HepG2 (cell line): Measurements from ENCODE around the gene ARAP1. TPM values are rescaled to one million over a fixed set of nuclear protein-coding genes. Genes with fewer than 3 reads are reported as not detected.
A peak's percentile ranks its signal among the peaks of the same experiment; 100 is the strongest.

Source experiments
- CCDC6 ChIP-seq: sonication (generic); formaldehyde crosslinking; IDR thresholded peaks from 2 replicates; pipeline ENCODE4 v1.8.1; 2022; ENCODE audit warnings: mild to moderate bottlenecking, missing genetic modification reagents, moderate library complexity
- FOXK2 ChIP-seq: fragments of 450-650 bp; IDR thresholded peaks from 2 replicates; pipeline ENCODE4 v1.6.1; 2016
- HCFC1 ChIP-seq: fragments of 150-350 bp; IDR thresholded peaks from 2 replicates; pipeline ENCODE4 v1.6.1; 2014; ENCODE audit warnings: low read depth, low read length
- HNRNPL ChIP-seq: fragments of 200-400 bp; formaldehyde crosslinking; IDR thresholded peaks from 2 replicates; pipeline ENCODE4 v1.6.1; 2017; ENCODE audit warnings: mild to moderate bottlenecking, low read depth, low read length
- PPARG ChIP-seq: conservative IDR thresholded peaks from 2 replicates; pipeline ENCODE4 v1.6.1; 2016; ENCODE audit warnings: missing biosample characterization, missing genetic modification reagents
- SMAD1 ChIP-seq: sonication (generic); formaldehyde crosslinking; IDR thresholded peaks from 2 replicates; pipeline ENCODE4 v1.4.0; 2020; ENCODE audit warnings: missing genetic modification reagents, low read depth, mild to moderate bottlenecking, borderline replicate concordance
- SMAD3 ChIP-seq: sonication (generic); formaldehyde crosslinking; IDR thresholded peaks from 2 replicates; pipeline ENCODE4 v1.4.0; 2020; ENCODE audit warnings: missing genetic modification reagents
- SOX13 ChIP-seq, 3 experiments: fragments of 450-650 bp in 1 of 3; sonication (generic) in 1 of 3; formaldehyde crosslinking in 1 of 3; IDR thresholded peaks in 2 of 3; conservative IDR thresholded peaks in 1 of 3; 2 replicates each; pipeline versions ENCODE4 v1.5.0 to v1.6.1; 2016 to 2020; ENCODE audit warnings: antibody characterized with exemption in 1 of 3, mild to moderate bottlenecking in 1 of 3, missing compliant biosample characterization in 1 of 3, missing genetic modification reagents in 1 of 3, moderate library complexity in 1 of 3
- SP4 ChIP-seq: sonication (generic); formaldehyde crosslinking; IDR thresholded peaks from 2 replicates; pipeline ENCODE4 v1.8.1; 2023; ENCODE audit warnings: mild to moderate bottlenecking, missing genetic modification reagents
- SRSF4 ChIP-seq: fragments of 200-400 bp; formaldehyde crosslinking; IDR thresholded peaks from one replicate; pipeline ENCODE4 v1.6.1; 2018; ENCODE audit warnings: mild to moderate bottlenecking, low read depth, low read length, moderate library complexity; ENCODE audit not compliant: poor library complexity, severe bottlenecking
- SRSF9 ChIP-seq: fragments of 200-400 bp; formaldehyde crosslinking; IDR thresholded peaks from 2 replicates; pipeline ENCODE4 v1.6.1; 2018; ENCODE audit warnings: borderline replicate concordance, mild to moderate bottlenecking, low read depth, low read length; ENCODE audit not compliant: insufficient read depth, poor library complexity, severe bottlenecking
- TCF12 ChIP-seq, 2 experiments: fragments of 450-650 bp in 1 of 2; sonication (generic) in 1 of 2; formaldehyde crosslinking in 1 of 2; IDR thresholded peaks; 2 replicates each; pipeline versions ENCODE4 v1.6.1 to v1.8.0; 2017 to 2022; ENCODE audit warnings: antibody characterized with exemption in 1 of 2, mild to moderate bottlenecking in 1 of 2, missing genetic modification reagents in 1 of 2, moderate library complexity in 1 of 2
- TOPORS ChIP-seq: sonication (generic); formaldehyde crosslinking; IDR thresholded peaks from 2 replicates; pipeline ENCODE4 v1.8.0; 2023; ENCODE audit warnings: mild to moderate bottlenecking, missing genetic modification reagents
- TRAFD1 ChIP-seq: sonication (generic); formaldehyde crosslinking; IDR thresholded peaks from 2 replicates; pipeline ENCODE4 v1.5.1; 2020; ENCODE audit warnings: missing genetic modification reagents, mild to moderate bottlenecking, borderline replicate concordance
- YEATS4 ChIP-seq: sonication (generic); formaldehyde crosslinking; IDR thresholded peaks from 2 replicates; pipeline ENCODE4 v1.4.0; 2020; ENCODE audit warnings: missing genetic modification reagents, borderline replicate concordance
- ZNF17 ChIP-seq: sonication (generic); formaldehyde crosslinking; IDR thresholded peaks from 2 replicates; pipeline ENCODE4 v1.5.0; 2020; ENCODE audit warnings: mild to moderate bottlenecking, missing genetic modification reagents
- ZNF235 ChIP-seq: sonication (generic); formaldehyde crosslinking; IDR thresholded peaks from 2 replicates; pipeline ENCODE4 v1.8.1; 2023; ENCODE audit warnings: mild to moderate bottlenecking, missing genetic modification reagents, borderline replicate concordance
- ZNF382 ChIP-seq: sonication (generic); formaldehyde crosslinking; IDR thresholded peaks from 2 replicates; pipeline ENCODE4 v1.5.0; 2020; ENCODE audit warnings: missing genetic modification reagents, mild to moderate bottlenecking, borderline replicate concordance
- polyA plus RNA-seq, 8 experiments: library from polyadenylated mRNA; depleted of rRNA in 3 of 8; stranded (reverse) in 7 of 8; unstranded in 1 of 8; fragments of >200 nt; fragmentation: Illumina TruSeq in 4 of 8; extraction: Trizol in 4 of 8; gene quantifications; 2 replicates each; pipeline versions ENCODE4 v1.2.1 to v1.2.3, GENCODE V29; 2011 to 2016; ENCODE audit warnings: low read depth in 4 of 8, missing spikeins in 1 of 8, mixed read lengths in 1 of 8; ENCODE audit not compliant: insufficient read depth in 1 of 8
- total RNA-seq, 5 experiments: library from RNA; depleted of rRNA; stranded (reverse); fragments of >200 nt; fragmentation: Illumina TruSeq; extraction: Trizol; gene quantifications; 2 replicates each; pipeline ENCODE4 v1.2.3, GENCODE V29; 2016; ENCODE audit warnings: low read depth in 1 of 5
- TF ChIP-seq, protein P1 (sequence below): IDR thresholded peaks from 2 replicates; pipeline ENCODE4 v1.6.1; 2016; ENCODE audit warnings: low read depth, control low read depth
- TF ChIP-seq, protein P2 (sequence below): sonication (generic); formaldehyde crosslinking; IDR thresholded peaks from 2 replicates; pipeline ENCODE4 v1.5.1; 2020; ENCODE audit warnings: mild to moderate bottlenecking, missing genetic modification reagents, moderate library complexity

Gene ARAP1
- total and polyA plus RNA-seq, 2 of the 13 experiments (the other 11 are each of a cell fraction or from before 2014, with no cell fraction given), result 43.2 to 55.5 TPM

- no peak for TF ChIP-seq HCFC1
- TF ChIP-seq, protein P1, sequence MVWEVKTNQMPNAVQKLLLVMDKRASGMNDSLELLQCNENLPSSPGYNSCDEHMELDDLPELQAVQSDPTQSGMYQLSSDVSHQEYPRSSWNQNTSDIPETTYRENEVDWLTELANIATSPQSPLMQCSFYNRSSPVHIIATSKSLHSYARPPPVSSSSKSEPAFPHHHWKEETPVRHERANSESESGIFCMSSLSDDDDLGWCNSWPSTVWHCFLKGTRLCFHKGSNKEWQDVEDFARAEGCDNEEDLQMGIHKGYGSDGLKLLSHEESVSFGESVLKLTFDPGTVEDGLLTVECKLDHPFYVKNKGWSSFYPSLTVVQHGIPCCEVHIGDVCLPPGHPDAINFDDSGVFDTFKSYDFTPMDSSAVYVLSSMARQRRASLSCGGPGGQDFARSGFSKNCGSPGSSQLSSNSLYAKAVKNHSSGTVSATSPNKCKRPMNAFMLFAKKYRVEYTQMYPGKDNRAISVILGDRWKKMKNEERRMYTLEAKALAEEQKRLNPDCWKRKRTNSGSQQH, result no peak
- TF ChIP-seq TCF12 (IDR thresholded peaks at IDR 0.05), result no peak
- TF ChIP-seq TCF12 (CRISPR knock-in tag; IDR thresholded peaks at IDR 0.05), result no peak
- TF ChIP-seq SMAD1 (CRISPR knock-in tag), result peak; percentile 47; the same call in 1 of the 2 replicates
- no peak for TF ChIP-seq SRSF9
- 0 out of 2 replicates have a peak, but pooled peaks have one; percentile 42 for TF ChIP-seq PPARG (CRISPR knock-in tag)
- no peak for TF ChIP-seq ZNF235
- no peak for TF ChIP-seq TOPORS (CRISPR knock-in tag)
- TF ChIP-seq SOX13 (IDR thresholded peaks at IDR 0.05), result no peak
- no peak for TF ChIP-seq SOX13 (CRISPR knock-in tag; conservative IDR thresholded peaks at IDR 0.05 in 1 of 2, IDR thresholded peaks at IDR 0.05 in 1 of 2)
- no peak for TF ChIP-seq CCDC6 (CRISPR knock-in tag)
- TF ChIP-seq SP4 (CRISPR knock-in tag), result peak; percentile 32; the same call in 1 of the 2 replicates
- no peak for TF ChIP-seq ZNF17
- TF ChIP-seq, protein P2, sequence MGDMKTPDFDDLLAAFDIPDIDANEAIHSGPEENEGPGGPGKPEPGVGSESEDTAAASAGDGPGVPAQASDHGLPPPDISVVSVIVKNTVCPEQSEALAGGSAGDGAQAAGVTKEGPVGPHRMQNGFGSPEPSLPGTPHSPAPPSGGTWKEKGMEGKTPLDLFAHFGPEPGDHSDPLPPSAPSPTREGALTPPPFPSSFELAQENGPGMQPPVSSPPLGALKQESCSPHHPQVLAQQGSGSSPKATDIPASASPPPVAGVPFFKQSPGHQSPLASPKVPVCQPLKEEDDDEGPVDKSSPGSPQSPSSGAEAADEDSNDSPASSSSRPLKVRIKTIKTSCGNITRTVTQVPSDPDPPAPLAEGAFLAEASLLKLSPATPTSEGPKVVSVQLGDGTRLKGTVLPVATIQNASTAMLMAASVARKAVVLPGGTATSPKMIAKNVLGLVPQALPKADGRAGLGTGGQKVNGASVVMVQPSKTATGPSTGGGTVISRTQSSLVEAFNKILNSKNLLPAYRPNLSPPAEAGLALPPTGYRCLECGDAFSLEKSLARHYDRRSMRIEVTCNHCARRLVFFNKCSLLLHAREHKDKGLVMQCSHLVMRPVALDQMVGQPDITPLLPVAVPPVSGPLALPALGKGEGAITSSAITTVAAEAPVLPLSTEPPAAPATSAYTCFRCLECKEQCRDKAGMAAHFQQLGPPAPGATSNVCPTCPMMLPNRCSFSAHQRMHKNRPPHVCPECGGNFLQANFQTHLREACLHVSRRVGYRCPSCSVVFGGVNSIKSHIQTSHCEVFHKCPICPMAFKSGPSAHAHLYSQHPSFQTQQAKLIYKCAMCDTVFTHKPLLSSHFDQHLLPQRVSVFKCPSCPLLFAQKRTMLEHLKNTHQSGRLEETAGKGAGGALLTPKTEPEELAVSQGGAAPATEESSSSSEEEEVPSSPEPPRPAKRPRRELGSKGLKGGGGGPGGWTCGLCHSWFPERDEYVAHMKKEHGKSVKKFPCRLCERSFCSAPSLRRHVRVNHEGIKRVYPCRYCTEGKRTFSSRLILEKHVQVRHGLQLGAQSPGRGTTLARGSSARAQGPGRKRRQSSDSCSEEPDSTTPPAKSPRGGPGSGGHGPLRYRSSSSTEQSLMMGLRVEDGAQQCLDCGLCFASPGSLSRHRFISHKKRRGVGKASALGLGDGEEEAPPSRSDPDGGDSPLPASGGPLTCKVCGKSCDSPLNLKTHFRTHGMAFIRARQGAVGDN, result peak; percentile 75
- TF ChIP-seq TRAFD1, result 0 out of 2 replicates have a peak, but pooled peaks have one; percentile 31
- TF ChIP-seq SMAD3 (CRISPR knock-in tag), result no peak
- TF ChIP-seq FOXK2, result no peak
- TF ChIP-seq SRSF4, result no peak
- 0 out of 2 replicates have a peak, but pooled peaks have one; percentile 44 for TF ChIP-seq HNRNPL
- TF ChIP-seq ZNF382 (CRISPR knock-in tag), result no peak
- TF ChIP-seq YEATS4 (CRISPR knock-in tag), result no peak
These were observed 24.9 kb upstream of the ARAP1 start (continued) for GRCh38 chr11:72776844-72777754.
